Left hindlimb (tissue), 1 donor: ENCODE measurements around the gene ARSI.

Experiments
- DNase-seq: peaks from one replicate; pipeline ENCODE4 v3.0.0-alpha.2; 2018

Gene ARSI

GRCh38 chr5:150325426-150325825 lies 22.7 kb upstream of the ARSI start:
- peak; percentile 10 for DNase-seq

- DNase-seq, result no peak
Measured at GRCh38 chr5:150323819-150324218, 21.1 kb upstream of the ARSI start.

GRCh38 chr5:150323092-150323491 lies 20.4 kb upstream of the ARSI start:
- no peak for DNase-seq

- no peak for DNase-seq
Measured at GRCh38 chr5:150322202-150322601, 19.5 kb upstream of the ARSI start.

GRCh38 chr5:150321784-150322183 lies 19.1 kb upstream of the ARSI start:
- no peak for DNase-seq

- DNase-seq, result no peak
Measured at GRCh38 chr5:150321211-150321610, 18.5 kb upstream of the ARSI start.

- DNase-seq, result peak; percentile 48
Measured at GRCh38 chr5:150320044-150320613, 17.4 kb upstream of the ARSI start.

GRCh38 chr5:150319484-150319790 lies 16.7 kb upstream of the ARSI start:
- no peak for DNase-seq

GRCh38 chr5:150318613-150319483 lies 16.1 kb upstream of the ARSI start:
- no peak for DNase-seq

- no peak for DNase-seq
Measured at GRCh38 chr5:150317048-150318003, 14.6 kb upstream of the ARSI start.

- no peak for DNase-seq
Measured at GRCh38 chr5:150316320-150316719, 13.6 kb upstream of the ARSI start.

GRCh38 chr5:150315245-150315644 lies 12.5 kb upstream of the ARSI start:
- no peak for DNase-seq

GRCh38 chr5:150313921-150314716 lies 11.4 kb upstream of the ARSI start:
- DNase-seq, result no peak

- DNase-seq, result no peak
Measured at GRCh38 chr5:150313501-150313900, 10.8 kb upstream of the ARSI start.

GRCh38 chr5:150312518-150312917 lies 9.8 kb upstream of the ARSI start:
- DNase-seq, result peak; percentile 8

GRCh38 chr5:150311015-150311692 lies 8.4 kb upstream of the ARSI start:
- DNase-seq, result no peak

GRCh38 chr5:150310246-150310645 lies 7.5 kb upstream of the ARSI start:
- no peak for DNase-seq

GRCh38 chr5:150309886-150310239 lies 7.2 kb upstream of the ARSI start:
- DNase-seq, result no peak

GRCh38 chr5:150309101-150309885 lies 6.6 kb upstream of the ARSI start:
- peak; percentile 60 for DNase-seq

- DNase-seq, result peak; percentile 73
Measured at GRCh38 chr5:150307617-150308426, 5.1 kb upstream of the ARSI start.
